Tibial nerve (tissue), 4 donors: ENCODE measurements around the gene LAP3.

Experiments used
- CTCF ChIP-seq, 5 experiments: fragments of 200-600 bp in 3 of 5; fragments of 450-650 bp in 2 of 5; sonication (generic) in 3 of 5; IDR thresholded peaks; one replicate each; pipeline ENCODE4 v1.5.1; 2016 to 2019; ENCODE audit warnings: antibody characterized with exemption in 5 of 5, mild to moderate bottlenecking in 3 of 5, moderate library complexity in 2 of 5
- EP300 ChIP-seq, 2 donors: sonication (generic); formaldehyde crosslinking; IDR thresholded peaks; one replicate each; pipeline ENCODE4 v1.6.1; 2017; ENCODE audit warnings: antibody characterized with exemption in 2 of 2, mild to moderate bottlenecking in 1 of 2
- POLR2A ChIP-seq, 2 donors: fragments of 450-650 bp; IDR thresholded peaks; one replicate each; pipeline ENCODE4 v1.6.1; 2017; ENCODE audit warnings: antibody characterized with exemption in 2 of 2, mild to moderate bottlenecking in 2 of 2, moderate library complexity in 2 of 2

- TF ChIP-seq CTCF (IDR thresholded peaks at IDR 0.05) (no peak), EP300 (IDR thresholded peaks at IDR 0.05) (no peak), POLR2A (IDR thresholded peaks at IDR 0.05) (no peak)
Observed at GRCh38 chr4:17545374-17546140, 31.4 kb upstream of the LAP3 start.
